LNCaP clone FGC (cell line): ENCODE measurements around the gene PPP4R3B.

ENCODE experiments used
- DNase-seq: peaks from one replicate; pipeline ENCODE4 v3.0.0-alpha.2; 2011; ENCODE audit warnings: low read depth
- H3K4me3 ChIP-seq: 2 replicates; pipeline ENCODE4 v1.5.1; 2011; ENCODE audit warnings: mild to moderate bottlenecking, low read depth, low read length, control low read depth
- CTCF ChIP-seq: IDR thresholded peaks from 2 replicates; pipeline ENCODE4 v1.5.1; 2012; ENCODE audit warnings: mild to moderate bottlenecking; ENCODE audit not compliant: control insufficient read depth, insufficient read depth; ENCODE audit errors: extremely low read depth

PPP4R3B gene

GRCh38 chr2:55519938-55520885 is 97.2 kb downstream of the PPP4R3B start:
- no peak for TF ChIP-seq CTCF
- peak overlapping the region; percentile 69 for H3K4me3 ChIP-seq
- DNase-seq, result no peak

- no peak for TF ChIP-seq CTCF
- peak overlapping the region; percentile 69 for H3K4me3 ChIP-seq
- no peak for DNase-seq
Observed at GRCh38 chr2:55518841-55519165, 98.6 kb downstream of the PPP4R3B start.

- no peak for DNase-seq
- peak; percentile 58 for TF ChIP-seq CTCF
Observed at GRCh38 chr2:55511508-55512124, 105.8 kb downstream of the PPP4R3B start.

GRCh38 chr2:55502590-55503141 is 114.8 kb downstream of the PPP4R3B start:
- H3K4me3 ChIP-seq, result no peak overlapping the region
- no peak for TF ChIP-seq CTCF
- DNase-seq, result no peak

More at GRCh38 chr2:55511508-55512124, 105.8 kb downstream of the PPP4R3B start:
- no peak overlapping the region for H3K4me3 ChIP-seq

- TF ChIP-seq CTCF, result no peak
- no peak overlapping the region for H3K4me3 ChIP-seq
- DNase-seq, result no peak
Observed at GRCh38 chr2:55500025-55500424, 117.4 kb downstream of the PPP4R3B start.

GRCh38 chr2:55498582-55498981 is 118.8 kb downstream of the PPP4R3B start:
- DNase-seq, result no peak
- TF ChIP-seq CTCF, result no peak
- no peak overlapping the region for H3K4me3 ChIP-seq
